ENCODE data around the gene AFP. TPM values are rescaled to one million over a fixed set of nuclear protein-coding genes. Genes with fewer than 3 reads are reported as not detected.

The AFP gene
- total and polyA plus RNA-seq, 2 of the 13 experiments (the other 11 are each of a cell fraction or from before 2014, with no cell fraction given) = 9,434 to 13,105 TPM

DNA sequence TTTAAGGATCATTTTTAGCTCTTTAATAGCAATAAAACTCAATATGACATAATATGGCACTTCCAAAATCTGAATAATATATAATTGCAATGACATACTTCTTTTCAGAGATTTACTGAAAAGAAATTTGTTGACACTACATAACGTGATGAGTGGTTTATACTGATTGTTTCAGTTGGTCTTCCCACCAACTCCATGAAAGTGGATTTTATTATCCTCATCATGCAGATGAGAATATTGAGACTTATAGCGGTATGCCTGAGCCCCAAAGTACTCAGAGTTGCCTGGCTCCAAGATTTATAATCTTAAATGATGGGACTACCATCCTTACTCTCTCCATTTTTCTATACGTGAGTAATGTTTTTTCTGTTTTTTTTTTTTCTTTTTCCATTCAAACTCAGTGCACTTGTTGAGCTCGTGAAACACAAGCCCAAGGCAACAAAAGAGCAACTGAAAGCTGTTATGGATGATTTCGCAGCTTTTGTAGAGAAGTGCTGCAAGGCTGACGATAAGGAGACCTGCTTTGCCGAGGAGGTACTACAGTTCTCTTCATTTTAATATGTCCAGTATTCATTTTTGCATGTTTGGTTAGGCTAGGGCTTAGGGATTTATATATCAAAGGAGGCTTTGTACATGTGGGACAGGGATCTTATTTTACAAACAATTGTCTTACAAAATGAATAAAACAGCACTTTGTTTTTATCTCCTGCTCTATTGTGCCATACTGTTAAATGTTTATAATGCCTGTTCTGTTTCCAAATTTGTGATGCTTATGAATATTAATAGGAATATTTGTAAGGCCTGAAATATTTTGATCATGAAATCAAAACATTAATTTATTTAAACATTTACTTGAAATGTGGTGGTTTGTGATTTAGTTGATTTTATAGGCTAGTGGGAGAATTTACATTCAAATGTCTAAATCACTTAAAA is 16.6 kb upstream of the AFP start (continued):
- TF ChIP-seq ZNF562 (CRISPR knock-in tag; IDR thresholded peaks at IDR 0.05; ENCODE audit: borderline replicate concordance) (no peak), ZNF563 (CRISPR knock-in tag; IDR thresholded peaks at IDR 0.05) (no peak), ZNF143 (CRISPR knock-in tag; IDR thresholded peaks at IDR 0.05) (no peak), AGO2 (optimal IDR thresholded peaks at IDR 0.05; ENCODE audit: low read depth, low read length) (peak; percentile 69), ZNF557 (CRISPR knock-in tag; IDR thresholded peaks at IDR 0.05) (no peak), POLR2G (IDR thresholded peaks at IDR 0.05; ENCODE audit: low read depth, low read length) (peak; percentile 61; the same call in 1 of the 2 replicates), ADNP (CRISPR knock-in tag; IDR thresholded peaks at IDR 0.05) (no peak), HOXA3 (CRISPR knock-in tag; IDR thresholded peaks at IDR 0.05) (no peak), MXI1 (IDR thresholded peaks at IDR 0.05; ENCODE audit: borderline replicate concordance, low read depth, low read length) (no peak), ZNF552 (CRISPR knock-in tag; IDR thresholded peaks at IDR 0.05; ENCODE audit: borderline replicate concordance) (no peak), GLI4 (CRISPR knock-in tag; IDR thresholded peaks at IDR 0.05; ENCODE audit: borderline replicate concordance) (no peak), POLR2AphosphoS5 (IDR thresholded peaks at IDR 0.05; ENCODE audit: low read depth, low read length) (peak; percentile 65), ZNF724P (CRISPR knock-in tag; IDR thresholded peaks at IDR 0.05; ENCODE audit: borderline replicate concordance) (no peak), SRY (CRISPR knock-in tag; IDR thresholded peaks at IDR 0.05) (no peak), SCMH1 (CRISPR knock-in tag; IDR thresholded peaks at IDR 0.05; ENCODE audit: borderline replicate concordance) (no peak), ZBTB7A (CRISPR knock-in tag; IDR thresholded peaks at IDR 0.05) (no peak), ZNF326 (CRISPR knock-in tag; IDR thresholded peaks at IDR 0.05; ENCODE audit: borderline replicate concordance) (no peak), GATAD2A (CRISPR knock-in tag; IDR thresholded peaks at IDR 0.05) (no peak)
- TF ChIP-seq, protein P1, sequence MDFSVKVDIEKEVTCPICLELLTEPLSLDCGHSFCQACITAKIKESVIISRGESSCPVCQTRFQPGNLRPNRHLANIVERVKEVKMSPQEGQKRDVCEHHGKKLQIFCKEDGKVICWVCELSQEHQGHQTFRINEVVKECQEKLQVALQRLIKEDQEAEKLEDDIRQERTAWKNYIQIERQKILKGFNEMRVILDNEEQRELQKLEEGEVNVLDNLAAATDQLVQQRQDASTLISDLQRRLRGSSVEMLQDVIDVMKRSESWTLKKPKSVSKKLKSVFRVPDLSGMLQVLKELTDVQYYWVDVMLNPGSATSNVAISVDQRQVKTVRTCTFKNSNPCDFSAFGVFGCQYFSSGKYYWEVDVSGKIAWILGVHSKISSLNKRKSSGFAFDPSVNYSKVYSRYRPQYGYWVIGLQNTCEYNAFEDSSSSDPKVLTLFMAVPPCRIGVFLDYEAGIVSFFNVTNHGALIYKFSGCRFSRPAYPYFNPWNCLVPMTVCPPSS (IDR thresholded peaks at IDR 0.05) = no peak
- TF ChIP-seq, protein P2, sequence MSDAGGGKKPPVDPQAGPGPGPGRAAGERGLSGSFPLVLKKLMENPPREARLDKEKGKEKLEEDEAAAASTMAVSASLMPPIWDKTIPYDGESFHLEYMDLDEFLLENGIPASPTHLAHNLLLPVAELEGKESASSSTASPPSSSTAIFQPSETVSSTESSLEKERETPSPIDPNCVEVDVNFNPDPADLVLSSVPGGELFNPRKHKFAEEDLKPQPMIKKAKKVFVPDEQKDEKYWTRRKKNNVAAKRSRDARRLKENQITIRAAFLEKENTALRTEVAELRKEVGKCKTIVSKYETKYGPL (CRISPR knock-in tag; IDR thresholded peaks at IDR 0.05) = no peak
- TF ChIP-seq, protein P3, sequence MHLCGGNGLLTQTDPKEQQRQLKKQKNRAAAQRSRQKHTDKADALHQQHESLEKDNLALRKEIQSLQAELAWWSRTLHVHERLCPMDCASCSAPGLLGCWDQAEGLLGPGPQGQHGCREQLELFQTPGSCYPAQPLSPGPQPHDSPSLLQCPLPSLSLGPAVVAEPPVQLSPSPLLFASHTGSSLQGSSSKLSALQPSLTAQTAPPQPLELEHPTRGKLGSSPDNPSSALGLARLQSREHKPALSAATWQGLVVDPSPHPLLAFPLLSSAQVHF (CRISPR knock-in tag; IDR thresholded peaks at IDR 0.05) = 0 out of 2 replicates have a peak, but pooled peaks have one; percentile 11
- TF ChIP-seq, protein P4, sequence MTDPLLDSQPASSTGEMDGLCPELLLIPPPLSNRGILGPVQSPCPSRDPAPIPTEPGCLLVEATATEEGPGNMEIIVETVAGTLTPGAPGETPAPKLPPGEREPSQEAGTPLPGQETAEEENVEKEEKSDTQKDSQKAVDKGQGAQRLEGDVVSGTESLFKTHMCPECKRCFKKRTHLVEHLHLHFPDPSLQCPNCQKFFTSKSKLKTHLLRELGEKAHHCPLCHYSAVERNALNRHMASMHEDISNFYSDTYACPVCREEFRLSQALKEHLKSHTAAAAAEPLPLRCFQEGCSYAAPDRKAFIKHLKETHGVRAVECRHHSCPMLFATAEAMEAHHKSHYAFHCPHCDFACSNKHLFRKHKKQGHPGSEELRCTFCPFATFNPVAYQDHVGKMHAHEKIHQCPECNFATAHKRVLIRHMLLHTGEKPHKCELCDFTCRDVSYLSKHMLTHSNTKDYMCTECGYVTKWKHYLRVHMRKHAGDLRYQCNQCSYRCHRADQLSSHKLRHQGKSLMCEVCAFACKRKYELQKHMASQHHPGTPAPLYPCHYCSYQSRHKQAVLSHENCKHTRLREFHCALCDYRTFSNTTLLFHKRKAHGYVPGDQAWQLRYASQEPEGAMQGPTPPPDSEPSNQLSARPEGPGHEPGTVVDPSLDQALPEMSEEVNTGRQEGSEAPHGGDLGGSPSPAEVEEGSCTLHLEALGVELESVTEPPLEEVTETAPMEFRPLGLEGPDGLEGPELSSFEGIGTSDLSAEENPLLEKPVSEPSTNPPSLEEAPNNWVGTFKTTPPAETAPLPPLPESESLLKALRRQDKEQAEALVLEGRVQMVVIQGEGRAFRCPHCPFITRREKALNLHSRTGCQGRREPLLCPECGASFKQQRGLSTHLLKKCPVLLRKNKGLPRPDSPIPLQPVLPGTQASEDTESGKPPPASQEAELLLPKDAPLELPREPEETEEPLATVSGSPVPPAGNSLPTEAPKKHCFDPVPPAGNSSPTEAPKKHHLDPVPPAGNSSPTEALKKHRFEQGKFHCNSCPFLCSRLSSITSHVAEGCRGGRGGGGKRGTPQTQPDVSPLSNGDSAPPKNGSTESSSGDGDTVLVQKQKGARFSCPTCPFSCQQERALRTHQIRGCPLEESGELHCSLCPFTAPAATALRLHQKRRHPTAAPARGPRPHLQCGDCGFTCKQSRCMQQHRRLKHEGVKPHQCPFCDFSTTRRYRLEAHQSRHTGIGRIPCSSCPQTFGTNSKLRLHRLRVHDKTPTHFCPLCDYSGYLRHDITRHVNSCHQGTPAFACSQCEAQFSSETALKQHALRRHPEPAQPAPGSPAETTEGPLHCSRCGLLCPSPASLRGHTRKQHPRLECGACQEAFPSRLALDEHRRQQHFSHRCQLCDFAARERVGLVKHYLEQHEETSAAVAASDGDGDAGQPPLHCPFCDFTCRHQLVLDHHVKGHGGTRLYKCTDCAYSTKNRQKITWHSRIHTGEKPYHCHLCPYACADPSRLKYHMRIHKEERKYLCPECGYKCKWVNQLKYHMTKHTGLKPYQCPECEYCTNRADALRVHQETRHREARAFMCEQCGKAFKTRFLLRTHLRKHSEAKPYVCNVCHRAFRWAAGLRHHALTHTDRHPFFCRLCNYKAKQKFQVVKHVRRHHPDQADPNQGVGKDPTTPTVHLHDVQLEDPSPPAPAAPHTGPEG (CRISPR knock-in tag; IDR thresholded peaks at IDR 0.05) = no peak
